OCI-LY1 (cell line): ENCODE measurements around the gene IMMP2L.
A peak's percentile ranks its signal among the peaks of the same experiment; 100 is the strongest.

Experiments used
- H2AFZ ChIP-seq: fragments of 200-600 bp; sonication (generic), shearing (Covaris generic); 2 replicates; pipeline ENCODE4 v1.6.0; 2014; ENCODE audit warnings: antibody characterized with exemption, mild to moderate bottlenecking, low read length
- H3F3A ChIP-seq: fragments of 200-600 bp; sonication (generic), shearing (Covaris generic); 2 replicates; pipeline ENCODE4 v1.6.0; 2014; ENCODE audit warnings: mild to moderate bottlenecking, antibody characterized with exemption, low read length, moderate library complexity; ENCODE audit not compliant: insufficient read depth
- H3K27ac ChIP-seq: fragments of 200-600 bp; sonication (generic); 2 replicates; pipeline ENCODE4 v1.5.1; 2014; ENCODE audit warnings: low read length, mixed run types, mild to moderate bottlenecking, low read depth; ENCODE audit not compliant: poor library complexity, severe bottlenecking
- H3K27me3 ChIP-seq: fragments of 200-600 bp; sonication (generic); 2 replicates; pipeline ENCODE4 v1.6.0; 2014; ENCODE audit warnings: antibody characterized with exemption, mild to moderate bottlenecking, low read length, moderate library complexity; ENCODE audit not compliant: insufficient read depth
- H3K36me3 ChIP-seq: fragments of 200-600 bp; sonication (generic); 2 replicates; pipeline ENCODE4 v1.6.1; 2014; ENCODE audit warnings: mild to moderate bottlenecking, antibody characterized with exemption, low read length, moderate library complexity, mixed read lengths; ENCODE audit not compliant: insufficient read depth
- H3K4me1 ChIP-seq: fragments of 200-600 bp; sonication (generic); 2 replicates; pipeline ENCODE4 v1.5.1; 2014; ENCODE audit warnings: mild to moderate bottlenecking, low read length, moderate library complexity; ENCODE audit not compliant: insufficient read depth, severe bottlenecking
- H3K4me2 ChIP-seq: fragments of 200-600 bp; sonication (generic), shearing (Covaris generic); 2 replicates; pipeline ENCODE4 v1.6.1; 2014; ENCODE audit warnings: low read length
- H3K4me3 ChIP-seq: fragments of 200-600 bp; sonication (generic); 2 replicates; pipeline ENCODE4 v1.5.1; 2014; ENCODE audit warnings: low read length, low read depth, mild to moderate bottlenecking, mixed read lengths; ENCODE audit not compliant: poor library complexity, severe bottlenecking
- H3K79me2 ChIP-seq: fragments of 200-600 bp; shearing (Covaris generic); 2 replicates; pipeline ENCODE4 v1.6.1; 2016; ENCODE audit warnings: mixed run types, low read length, mixed read lengths; ENCODE audit not compliant: insufficient read depth
- H3K9ac ChIP-seq: fragments of 200-600 bp; sonication (generic), shearing (Covaris generic); 2 replicates; pipeline ENCODE4 v1.6.1; 2014; ENCODE audit warnings: mild to moderate bottlenecking, low read length, mixed read lengths
- H3K9me2 ChIP-seq: fragments of 200-600 bp; sonication (generic), shearing (Covaris generic); 2 replicates; pipeline ENCODE4 v1.6.1; 2014; ENCODE audit warnings: low read depth, mild to moderate bottlenecking, low read length, mixed read lengths
- H3K9me3 ChIP-seq: fragments of 200-600 bp; shearing (Covaris generic); 2 replicates; pipeline ENCODE4 v1.6.1; 2014; ENCODE audit warnings: low read length, mixed read lengths
- H4K20me1 ChIP-seq: fragments of 200-600 bp; sonication (generic), shearing (Covaris generic); 2 replicates; pipeline ENCODE4 v1.6.0; 2016; ENCODE audit warnings: mild to moderate bottlenecking, low read length; ENCODE audit not compliant: insufficient read depth
- CTCF ChIP-seq: fragments of 200-600 bp; sonication (generic), shearing (Covaris generic); IDR thresholded peaks from 2 replicates; pipeline ENCODE4 v1.5.1; 2017; ENCODE audit warnings: mild to moderate bottlenecking, antibody characterized with exemption, low read length, moderate library complexity, mixed read lengths
- EZH2 ChIP-seq: fragments of 200-600 bp; sonication (generic), shearing (Covaris generic); IDR thresholded peaks from 2 replicates; pipeline ENCODE4 v1.8.0; 2017; ENCODE audit warnings: borderline replicate concordance, mixed run types, mild to moderate bottlenecking, antibody characterized with exemption, low read length, moderate library complexity, mixed read lengths

The IMMP2L gene

GRCh38 chr7:110964775-110965174, 597.5 kb downstream of the IMMP2L start:
- Histone ChIP-seq H3K9me3 (no peaks in the 10 kb centered on the region), H3K9ac (no peak overlapping the region), H3K4me3 (no peak overlapping the region)

GRCh38 chr7:110962826-110963225, 599.5 kb downstream of the IMMP2L start:
- no peaks in the 10 kb centered on the region for H3K36me3 ChIP-seq
- H3K27me3 ChIP-seq, result no peaks in the 10 kb centered on the region
- no peaks in the 10 kb centered on the region for H3K9me3 ChIP-seq
- no peak for TF ChIP-seq CTCF
- TF ChIP-seq EZH2, result no peak
- peaks cover 12% of the 10 kb centered on the region for H3K4me1 ChIP-seq
- H3K9me2 ChIP-seq, result no peaks in the 10 kb centered on the region
- 0 out of 2 replicates have a peak overlapping the region, but pooled peaks have one; percentile 17 for H2AFZ ChIP-seq
- no peak overlapping the region for H3K4me2 ChIP-seq
- no peak overlapping the region for H3K9ac ChIP-seq
- H3K27ac ChIP-seq, result no peak overlapping the region
- no peaks in the 10 kb centered on the region for H3F3A ChIP-seq
- H4K20me1 ChIP-seq, result no peaks in the 10 kb centered on the region
- H3K4me3 ChIP-seq, result no peak overlapping the region
- H3K79me2 ChIP-seq, result no peaks in the 10 kb centered on the region

More at GRCh38 chr7:110964775-110965174, 597.5 kb downstream of the IMMP2L start:
- Histone ChIP-seq H3K36me3 (no peaks in the 10 kb centered on the region), H3F3A (no peaks in the 10 kb centered on the region), H2AFZ (no peak overlapping the region), H3K4me2 (no peak overlapping the region), H3K9me2 (no peaks in the 10 kb centered on the region), H3K79me2 (no peaks in the 10 kb centered on the region), H4K20me1 (no peaks in the 10 kb centered on the region), H3K4me1 (peaks cover 12% of the 10 kb centered on the region), H3K27ac (no peak overlapping the region), H3K27me3 (no peaks in the 10 kb centered on the region)
- TF ChIP-seq CTCF, result no peak
- no peak for TF ChIP-seq EZH2

- peaks cover 12% of the 10 kb centered on the region for H3K4me1 ChIP-seq
- no peak overlapping the region for H2AFZ ChIP-seq
- TF ChIP-seq CTCF (no peak), EZH2 (no peak)
Observed at GRCh38 chr7:110962374-110962773, 599.9 kb downstream of the IMMP2L start.

More at GRCh38 chr7:110962374-110962773, 599.9 kb downstream of the IMMP2L start:
- no peaks in the 10 kb centered on the region for H3K27me3 ChIP-seq
- H3K4me2 ChIP-seq, result no peak overlapping the region
- H3K27ac ChIP-seq, result no peak overlapping the region
- H3K4me3 ChIP-seq, result no peak overlapping the region
- H3K36me3 ChIP-seq, result no peaks in the 10 kb centered on the region
- no peaks in the 10 kb centered on the region for H3K79me2 ChIP-seq
- H3F3A ChIP-seq, result no peaks in the 10 kb centered on the region
- no peaks in the 10 kb centered on the region for H3K9me3 ChIP-seq
- H3K9ac ChIP-seq, result no peak overlapping the region
- no peaks in the 10 kb centered on the region for H4K20me1 ChIP-seq
- no peaks in the 10 kb centered on the region for H3K9me2 ChIP-seq
